ENCODE measurements around the gene RPN2.

RPN2 gene

GRCh38 chr20:37161830-37162549 is 17.1 kb upstream of the RPN2 start:
- no peaks in the 10 kb centered on the region for H3K36me3 ChIP-seq (ENCODE audit: insufficient read depth, low read length)
- no peak overlapping the region for H3K9ac ChIP-seq (ENCODE audit: low read depth, low read length)
- no peaks in the 10 kb centered on the region for H3K4me1 ChIP-seq (ENCODE audit: insufficient read depth, low read length)
- H3K9me3 ChIP-seq (ENCODE audit: control insufficient read depth, insufficient read depth, low read length): no peaks in the 10 kb centered on the region

GRCh38 chr20:37162646-37163045 is 16.5 kb upstream of the RPN2 start:
- no peak overlapping the region for H3K9ac ChIP-seq (ENCODE audit: low read depth, low read length)
- no peaks in the 10 kb centered on the region for H3K4me1 ChIP-seq (ENCODE audit: insufficient read depth, low read length)
- H3K9me3 ChIP-seq (ENCODE audit: control insufficient read depth, insufficient read depth, low read length): no peaks in the 10 kb centered on the region
- no peaks in the 10 kb centered on the region for H3K36me3 ChIP-seq (ENCODE audit: insufficient read depth, low read length)

- no peak overlapping the region for H3K9ac ChIP-seq (ENCODE audit: low read depth, low read length)
- no peaks in the 10 kb centered on the region for H3K4me1 ChIP-seq (ENCODE audit: insufficient read depth, low read length)
- H3K9me3 ChIP-seq (ENCODE audit: control insufficient read depth, insufficient read depth, low read length): no peaks in the 10 kb centered on the region
- no peaks in the 10 kb centered on the region for H3K36me3 ChIP-seq (ENCODE audit: insufficient read depth, low read length)
These were observed 15.1 kb upstream of the RPN2 start for GRCh38 chr20:37163832-37164554.

GRCh38 chr20:37165031-37165430 is 14.1 kb upstream of the RPN2 start:
- no peaks in the 10 kb centered on the region for H3K4me1 ChIP-seq (ENCODE audit: insufficient read depth, low read length)
- H3K9ac ChIP-seq (ENCODE audit: low read depth, low read length): no peak overlapping the region
- no peaks in the 10 kb centered on the region for H3K36me3 ChIP-seq (ENCODE audit: insufficient read depth, low read length)
- H3K9me3 ChIP-seq (ENCODE audit: control insufficient read depth, insufficient read depth, low read length): no peaks in the 10 kb centered on the region

GRCh38 chr20:37166867-37167266 is 12.3 kb upstream of the RPN2 start:
- Histone ChIP-seq H3K9me3 (ENCODE audit: control insufficient read depth, insufficient read depth, low read length) (no peaks in the 10 kb centered on the region; the same call in 1 of the 2 replicates), H3K36me3 (ENCODE audit: insufficient read depth, low read length) (no peaks in the 10 kb centered on the region), H3K4me1 (ENCODE audit: insufficient read depth, low read length) (no peaks in the 10 kb centered on the region), H3K9ac (ENCODE audit: low read depth, low read length) (no peak overlapping the region)

- H3K4me1 ChIP-seq (ENCODE audit: insufficient read depth, low read length): no peaks in the 10 kb centered on the region
- no peaks in the 10 kb centered on the region; the same call in 1 of the 2 replicates for H3K9me3 ChIP-seq (ENCODE audit: control insufficient read depth, insufficient read depth, low read length)
- no peaks in the 10 kb centered on the region for H3K36me3 ChIP-seq (ENCODE audit: insufficient read depth, low read length)
- H3K9ac ChIP-seq (ENCODE audit: low read depth, low read length): no peak overlapping the region
These were observed 6.3 kb upstream of the RPN2 start for GRCh38 chr20:37172836-37173235.

- Histone ChIP-seq H3K9me3 (ENCODE audit: control insufficient read depth, insufficient read depth, low read length) (no peaks in the 10 kb centered on the region), H3K4me1 (ENCODE audit: insufficient read depth, low read length) (peaks cover 6% of the 10 kb centered on the region; the same call in 1 of the 2 replicates), H3K36me3 (ENCODE audit: insufficient read depth, low read length) (peaks cover 7% of the 10 kb centered on the region), H3K9ac (ENCODE audit: low read depth, low read length) (peak overlapping the region; percentile 72)
These were observed 774 bp downstream of the RPN2 start for GRCh38 chr20:37179683-37180524.

GRCh38 chr20:37185686-37186085 is 6.6 kb downstream of the RPN2 start:
- peaks cover under 1% of the 10 kb centered on the region; the same call in 1 of the 2 replicates for H3K4me1 ChIP-seq (ENCODE audit: insufficient read depth, low read length)
- H3K9me3 ChIP-seq (ENCODE audit: control insufficient read depth, insufficient read depth, low read length): no peaks in the 10 kb centered on the region
- peaks cover 12% of the 10 kb centered on the region for H3K36me3 ChIP-seq (ENCODE audit: insufficient read depth, low read length)

GRCh38 chr20:37188787-37189186 is 9.7 kb downstream of the RPN2 start:
- Histone ChIP-seq H3K9ac (ENCODE audit: low read depth, low read length) (no peak overlapping the region), H3K4me1 (ENCODE audit: insufficient read depth, low read length) (no peaks in the 10 kb centered on the region), H3K36me3 (ENCODE audit: insufficient read depth, low read length) (peaks cover 10% of the 10 kb centered on the region), H3K9me3 (ENCODE audit: control insufficient read depth, insufficient read depth, low read length) (no peaks in the 10 kb centered on the region)

More at GRCh38 chr20:37185686-37186085, 6.6 kb downstream of the RPN2 start:
- no peak overlapping the region for H3K9ac ChIP-seq (ENCODE audit: low read depth, low read length)

- no peaks in the 10 kb centered on the region for H3K4me1 ChIP-seq (ENCODE audit: insufficient read depth, low read length)
- no peak overlapping the region for H3K9ac ChIP-seq (ENCODE audit: low read depth, low read length)
- peaks cover 5% of the 10 kb centered on the region; the same call in 1 of the 2 replicates for H3K36me3 ChIP-seq (ENCODE audit: insufficient read depth, low read length)
- no peaks in the 10 kb centered on the region for H3K9me3 ChIP-seq (ENCODE audit: control insufficient read depth, insufficient read depth, low read length)
These were observed 10.4 kb downstream of the RPN2 start for GRCh38 chr20:37189416-37190016.

- peaks cover 8% of the 10 kb centered on the region; the same call in 1 of the 2 replicates for H3K4me1 ChIP-seq (ENCODE audit: insufficient read depth, low read length)
- H3K9ac ChIP-seq (ENCODE audit: low read depth, low read length): no peak overlapping the region
- no peaks in the 10 kb centered on the region for H3K9me3 ChIP-seq (ENCODE audit: control insufficient read depth, insufficient read depth, low read length)
- H3K36me3 ChIP-seq (ENCODE audit: insufficient read depth, low read length): peaks cover 5% of the 10 kb centered on the region; the same call in 1 of the 2 replicates
These were observed 11.4 kb downstream of the RPN2 start for GRCh38 chr20:37190354-37191112.

GRCh38 chr20:37192137-37192854 is 13.2 kb downstream of the RPN2 start:
- H3K36me3 ChIP-seq (ENCODE audit: insufficient read depth, low read length): 0 out of 2 replicates have a peak, but pooled peaks cover 5% of the 10 kb centered on the region
- H3K4me1 ChIP-seq (ENCODE audit: insufficient read depth, low read length): peaks cover 8% of the 10 kb centered on the region; the same call in 1 of the 2 replicates
- no peak overlapping the region for H3K9ac ChIP-seq (ENCODE audit: low read depth, low read length)
- no peaks in the 10 kb centered on the region for H3K9me3 ChIP-seq (ENCODE audit: control insufficient read depth, insufficient read depth, low read length)

- no peak overlapping the region for H3K9ac ChIP-seq (ENCODE audit: low read depth, low read length)
- 0 out of 2 replicates have a peak, but pooled peaks cover 5% of the 10 kb centered on the region for H3K36me3 ChIP-seq (ENCODE audit: insufficient read depth, low read length)
- no peaks in the 10 kb centered on the region for H3K9me3 ChIP-seq (ENCODE audit: control insufficient read depth, insufficient read depth, low read length)
- peaks cover 8% of the 10 kb centered on the region; the same call in 1 of the 2 replicates for H3K4me1 ChIP-seq (ENCODE audit: insufficient read depth, low read length)
These were observed 14.1 kb downstream of the RPN2 start for GRCh38 chr20:37193226-37193625.
